Right cardiac atrium (tissue), 5 donors: Measurements from ENCODE around the gene MEF2C. TPM values are rescaled to one million over a fixed set of nuclear protein-coding genes. Genes with fewer than 3 reads are reported as not detected.
A peak's percentile ranks its signal among the peaks of the same experiment; 100 is the strongest.
"Not testable (repeated sequence)": the region's sequence is repeated elsewhere in the genome, so short reads cannot be mapped to it uniquely, and the experiment has no call there.

Experiments used
- ATAC-seq, 2 donors: fragments of 200-7000 bp; cut with Tn5 transposase; one replicate each; pipeline versions ENCODE4 v1.8.0 to v1.9.1; 2020; ENCODE audit warnings: moderate library complexity in 2 of 2, mild to moderate bottlenecking in 1 of 2
- DNase-seq, 3 donors: peaks; one replicate each; pipeline ENCODE4 v3.0.0-alpha.2; 2020
- H3K27ac ChIP-seq: one replicate; pipeline ENCODE4 v1.5.1; 2013; ENCODE audit warnings: mild to moderate bottlenecking, low read length, control low read depth, moderate library complexity
- H3K27me3 ChIP-seq: one replicate; pipeline ENCODE4 v1.6.1; 2013; ENCODE audit not compliant: control insufficient read depth, insufficient read depth
- H3K4me1 ChIP-seq: one replicate; pipeline ENCODE4 v1.6.1; 2013; ENCODE audit warnings: low read length; ENCODE audit not compliant: control insufficient read depth, insufficient read depth
- H3K4me3 ChIP-seq: one replicate; pipeline ENCODE4 v1.5.1; 2013; ENCODE audit warnings: low read length, control low read depth
- H3K9me3 ChIP-seq: one replicate; pipeline ENCODE4 v1.6.1; 2013; ENCODE audit warnings: low read length; ENCODE audit not compliant: control insufficient read depth
- WGBS: extraction: QIAGEN DNeasy Blood & Tissue Kit; methylation state at CpG from one replicate; pipeline ENCODE4 v1.1.7; 2013; 5-methylcytosine and 5-hydroxymethylcytosine counted together
- intact Hi-C, 4 donors: fragments of 100-400 bp; cut with DNase I; formaldehyde crosslinking; loops; one replicate each; pipeline versions ENCODE4 v1.11.0 to v1.14.0; 2022 to 2023
- polyA plus RNA-seq: library from polyadenylated mRNA; stranded (reverse); fragments of 200-250 nt; gene quantifications from one replicate; pipeline ENCODE4 v1.2.3, GENCODE V29; 2013
- total RNA-seq, 4 donors: library from RNA; stranded (reverse); fragmentation: NEBNext Ultra II Directional; extraction: Animal tissue kit (Norgen Biotek cat#: 25700); gene quantifications; one replicate each; pipeline ENCODE4 v1.2.1, GENCODE V29; 2021
- donor health status: healthy with polysubstance abuse.
- donor health status: DM: no; HTN: yes; CAD: no.
- donor health status: DM: no; HTN: no; CAD: no.
- donor health status: DM: no; HTN: yes; CAD: no; lungs with severe emphysema.
- donor health status: DM: yes; HTN: yes; CAD: no.

Gene MEF2C
- total and polyA plus RNA-seq, 5 donors = 14.5 to 78.4 (median 64.5) TPM

GRCh38 chr5:88799938-88800535 is 82.9 kb downstream of the MEF2C start:
- H3K9me3 ChIP-seq = no peaks in the 10 kb centered on the region
- ATAC-seq = no peak
- H3K27me3 ChIP-seq = no peaks in the 10 kb centered on the region
- 51% methylated on average over 2 of the region's 2 CpGs for WGBS
- intact Hi-C loops = no loop called here
- no peak for DNase-seq
- H3K4me3 ChIP-seq = no peak overlapping the region
- H3K27ac ChIP-seq = peak overlapping the region; percentile 26
- peaks cover 4% of the 10 kb centered on the region for H3K4me1 ChIP-seq

- DNase-seq, H3K27ac ChIP-seq, ATAC-seq, H3K27me3 ChIP-seq, H3K4me3 ChIP-seq, H3K4me1 ChIP-seq, intact Hi-C loops, H3K9me3 ChIP-seq: not testable (repeated sequence)
- WGBS = 92% methylated on average over 7 of the region's 7 CpGs
Measured at GRCh38 chr5:88798933-88799332, 84.1 kb downstream of the MEF2C start.

GRCh38 chr5:88793797-88794196 is 89.2 kb downstream of the MEF2C start:
- H3K4me1 ChIP-seq, H3K4me3 ChIP-seq, H3K27ac ChIP-seq, H3K9me3 ChIP-seq, H3K27me3 ChIP-seq, ATAC-seq, intact Hi-C loops, DNase-seq: not testable (repeated sequence)
- WGBS = 95% methylated on average over 3 of the region's 3 CpGs

- no peak for ATAC-seq
- no peak overlapping the region for H3K4me3 ChIP-seq
- DNase-seq = no peak
- 91% methylated on average over 2 of the region's 2 CpGs for WGBS
- intact Hi-C loops = no loop called here
- H3K4me1 ChIP-seq = peaks cover 1% of the 10 kb centered on the region
- H3K9me3 ChIP-seq = no peaks in the 10 kb centered on the region
- no peaks in the 10 kb centered on the region for H3K27me3 ChIP-seq
- no peak overlapping the region for H3K27ac ChIP-seq
Measured at GRCh38 chr5:88792144-88792840, 90.7 kb downstream of the MEF2C start.

GRCh38 chr5:88787856-88788255 is 95.1 kb downstream of the MEF2C start:
- H3K9me3 ChIP-seq = no peaks in the 10 kb centered on the region
- H3K4me3 ChIP-seq = no peak overlapping the region
- H3K27me3 ChIP-seq = no peaks in the 10 kb centered on the region
- 92% methylated on average over 3 of the region's 3 CpGs for WGBS
- peak overlapping the region; percentile 45 for H3K27ac ChIP-seq
- peaks cover 4% of the 10 kb centered on the region for H3K4me1 ChIP-seq
- intact Hi-C loops = loop anchor here in 1 of 4 donors (5.0 kb wide), 1 partner anchor 94 kb away; the partner anchor contains the start of gene MEF2C
- ATAC-seq = no peak
- DNase-seq = no peak

GRCh38 chr5:88786789-88787188 is 96.2 kb downstream of the MEF2C start:
- ATAC-seq (no peak), DNase-seq (no peak)
- 90% methylated on average over 2 of the region's 2 CpGs for WGBS

GRCh38 chr5:88785746-88786565 is 97.0 kb downstream of the MEF2C start:
- 3% methylated on average over 7 of the region's 7 CpGs for WGBS
- ATAC-seq = peak; percentile 93 to 96
- Histone ChIP-seq H3K27ac (peak overlapping the region; percentile 83), H3K4me1 (peaks cover 4% of the 10 kb centered on the region), H3K4me3 (peak overlapping the region; percentile 56), H3K27me3 (no peaks in the 10 kb centered on the region), H3K9me3 (no peaks in the 10 kb centered on the region)
- DNase-seq = no peak
- intact Hi-C loops = loop anchor here in 1 of 4 donors (5.0 kb wide), 1 partner anchor 96 kb away; the partner anchor contains the start of gene MEF2C

More at GRCh38 chr5:88786789-88787188, 96.2 kb downstream of the MEF2C start:
- intact Hi-C loops = loop anchor here in 1 of 4 donors (5.0 kb wide), 1 partner anchor 96 kb away; the partner anchor contains the start of gene MEF2C
- Histone ChIP-seq H3K4me3 (no peak overlapping the region), H3K4me1 (peaks cover 4% of the 10 kb centered on the region), H3K27ac (no peak overlapping the region), H3K27me3 (no peaks in the 10 kb centered on the region), H3K9me3 (no peaks in the 10 kb centered on the region)

GRCh38 chr5:88782571-88782970 is 100.4 kb downstream of the MEF2C start:
- H3K27me3 ChIP-seq = no peaks in the 10 kb centered on the region
- WGBS = 84% methylated on average over 4 of the region's 4 CpGs
- no peak for DNase-seq
- no peak overlapping the region for H3K4me3 ChIP-seq
- ATAC-seq = no peak
- peaks cover 4% of the 10 kb centered on the region for H3K4me1 ChIP-seq
- H3K9me3 ChIP-seq = no peaks in the 10 kb centered on the region
- intact Hi-C loops = no loop called here
- no peak overlapping the region for H3K27ac ChIP-seq

- H3K27ac ChIP-seq = no peak overlapping the region
- H3K4me1 ChIP-seq = peaks cover 2% of the 10 kb centered on the region
- WGBS = 58% methylated on average over 1 of the region's 1 CpG
- intact Hi-C loops = no loop called here
- no peak overlapping the region for H3K4me3 ChIP-seq
- ATAC-seq (no peak), DNase-seq (no peak)
- no peaks in the 10 kb centered on the region for H3K27me3 ChIP-seq
- H3K9me3 ChIP-seq = no peaks in the 10 kb centered on the region
Measured at GRCh38 chr5:88780736-88781135, 102.2 kb downstream of the MEF2C start.

GRCh38 chr5:88778736-88779135 is 104.2 kb downstream of the MEF2C start:
- peak in 1 of 3 donors; percentile 48 for DNase-seq
- H3K27ac ChIP-seq = no peak overlapping the region
- H3K4me1 ChIP-seq = no peaks in the 10 kb centered on the region
- H3K27me3 ChIP-seq = no peaks in the 10 kb centered on the region
- H3K9me3 ChIP-seq = no peaks in the 10 kb centered on the region
- no peak overlapping the region for H3K4me3 ChIP-seq
- ATAC-seq = peak; percentile 33 to 57
- WGBS = 74% methylated on average over 5 of the region's 5 CpGs
- intact Hi-C loops = no loop called here

- H3K9me3 ChIP-seq = no peaks in the 10 kb centered on the region
- H3K27me3 ChIP-seq = no peaks in the 10 kb centered on the region
- H3K4me1 ChIP-seq = no peaks in the 10 kb centered on the region
- DNase-seq (no peak), ATAC-seq (no peak)
- intact Hi-C loops = no loop called here
- H3K4me3 ChIP-seq = no peak overlapping the region
- H3K27ac ChIP-seq = no peak overlapping the region
- WGBS = 92% methylated on average over 4 of the region's 4 CpGs
Measured at GRCh38 chr5:88776692-88777091, 106.3 kb downstream of the MEF2C start.
